Endodermal cell (in vitro differentiated cells): Measurements from ENCODE around the gene CIPC. TPM values are rescaled to one million over a fixed set of nuclear protein-coding genes. Genes with fewer than 3 reads are reported as not detected.

ENCODE experiments used
- DNase-seq: peaks from one replicate; pipeline ENCODE4 v3.0.0-alpha.2; 2017
- H3K27ac ChIP-seq: 2 replicates; pipeline ENCODE4 v1.5.1; 2013; ENCODE audit warnings: mild to moderate bottlenecking, low read depth, low read length, moderate library complexity
- H3K27me3 ChIP-seq: 2 replicates; pipeline ENCODE4 v1.6.1; 2013; ENCODE audit warnings: mild to moderate bottlenecking, low read length, moderate library complexity; ENCODE audit not compliant: insufficient read depth, control insufficient read depth, poor library complexity, severe bottlenecking
- H3K36me3 ChIP-seq: 2 replicates; pipeline ENCODE4 v1.7.0; 2013; ENCODE audit warnings: mild to moderate bottlenecking, low read length, moderate library complexity; ENCODE audit not compliant: control insufficient read depth, insufficient read depth
- H3K4me1 ChIP-seq: one replicate; pipeline ENCODE4 v1.7.0; 2013; ENCODE audit warnings: low read length; ENCODE audit not compliant: control insufficient read depth, insufficient read depth
- H3K4me3 ChIP-seq: 2 replicates; pipeline ENCODE4 v1.5.1; 2013; ENCODE audit warnings: mild to moderate bottlenecking, low read length, moderate library complexity
- H3K9ac ChIP-seq: 2 replicates; pipeline ENCODE4 v1.6.1; 2013; ENCODE audit warnings: mild to moderate bottlenecking, low read length, moderate library complexity; ENCODE audit not compliant: poor library complexity, severe bottlenecking; ENCODE audit errors: extremely low read depth
- H3K9me3 ChIP-seq: 2 replicates; pipeline ENCODE4 v1.6.1; 2013; ENCODE audit warnings: mild to moderate bottlenecking, low read length, moderate library complexity; ENCODE audit not compliant: control insufficient read depth
- H3K27ac Mint-ChIP-seq: 2 replicates; pipeline ENCODE4 v1.8.0; 2020; ENCODE audit warnings: mixed read lengths
- H3K27me3 Mint-ChIP-seq: 2 replicates; pipeline ENCODE4 v1.8.0; 2021; ENCODE audit warnings: mild to moderate bottlenecking, mixed read lengths; ENCODE audit not compliant: insufficient read depth
- H3K36me3 Mint-ChIP-seq: 2 replicates; pipeline ENCODE4 v1.8.0; 2020; ENCODE audit warnings: low read depth, mixed read lengths
- H3K4me1 Mint-ChIP-seq: 2 replicates; pipeline ENCODE4 v1.8.0; 2020; ENCODE audit warnings: mixed read lengths
- H3K4me3 Mint-ChIP-seq: 2 replicates; pipeline ENCODE4 v1.8.0; 2020; ENCODE audit warnings: mild to moderate bottlenecking, moderate library complexity, mixed read lengths
- H3K9me3 Mint-ChIP-seq: 2 replicates; pipeline ENCODE4 v1.8.0; 2020; ENCODE audit warnings: mild to moderate bottlenecking, mixed read lengths
- CTCF ChIP-seq: fragments of 200-600 bp; sonication (generic); conservative IDR thresholded peaks from 2 replicates; pipeline ENCODE4 v1.5.0; 2021; ENCODE audit warnings: antibody characterized with exemption, mild to moderate bottlenecking
- WGBS, 2 experiments: methylation state at CpG; one replicate each; pipeline versions ENCODE4 v1.1.5 to v1.1.7; 2013; ENCODE audit warnings: missing lambda C conversion rate in 2 of 2, mixed read lengths in 1 of 2; ENCODE audit not compliant: insufficient coverage in 1 of 2, insufficient read length in 1 of 2; 5-methylcytosine and 5-hydroxymethylcytosine counted together
- total RNA-seq, 2 donors: library from RNA; stranded (reverse); fragmentation: NEBNext Ultra II Directional in 1 of 2; extraction: Animal tissue kit (Norgen Biotek cat#: 25700) in 1 of 2; gene quantifications; 2 replicates in 1 of 2; 3 replicates in 1 of 2; pipeline ENCODE4 v1.2.1, GENCODE V29; 2021

CIPC gene
- total RNA-seq, 2 donors from 2014 or later: 16.2 to 22.5 TPM

GRCh38 chr14:77066578-77067172 is 31.4 kb upstream of the CIPC start:
- no peak overlapping the region for H3K4me3 Mint-ChIP-seq
- Histone ChIP-seq H3K9me3 (no peaks in the 10 kb centered on the region), H3K4me1 (no peaks in the 10 kb centered on the region), H3K4me3 (no peak overlapping the region), H3K27me3 (no peaks in the 10 kb centered on the region), H3K27ac (no peak overlapping the region), H3K9ac (no peak overlapping the region), H3K36me3 (no peaks in the 10 kb centered on the region)
- no peaks in the 10 kb centered on the region for H3K9me3 Mint-ChIP-seq
- WGBS, 2 experiments: 88 to 90% methylated on average over 10 of the region's 10 CpGs
- DNase-seq: no peak
- no peaks in the 10 kb centered on the region for H3K36me3 Mint-ChIP-seq
- no peak overlapping the region for H3K27ac Mint-ChIP-seq
- peaks cover 5% of the 10 kb centered on the region for H3K4me1 Mint-ChIP-seq
- TF ChIP-seq CTCF: no peak
- H3K27me3 Mint-ChIP-seq: no peaks in the 10 kb centered on the region

- 44 to 76% methylated on average over 7 to 11 of the region's 11 CpGs for WGBS, 2 experiments
- no peaks in the 10 kb centered on the region for H3K36me3 ChIP-seq
- TF ChIP-seq CTCF: peak; percentile 97
- H3K27me3 Mint-ChIP-seq: no peaks in the 10 kb centered on the region
- H3K4me1 Mint-ChIP-seq: peaks cover 12% of the 10 kb centered on the region
- no peak overlapping the region for H3K4me3 ChIP-seq
- H3K9ac ChIP-seq: no peak overlapping the region
- no peaks in the 10 kb centered on the region for H3K9me3 ChIP-seq
- H3K27ac Mint-ChIP-seq: no peak overlapping the region
- no peaks in the 10 kb centered on the region for H3K36me3 Mint-ChIP-seq
- no peaks in the 10 kb centered on the region for H3K4me1 ChIP-seq
- no peaks in the 10 kb centered on the region for H3K27me3 ChIP-seq
- DNase-seq: peak; percentile 93
- no peak overlapping the region for H3K27ac ChIP-seq
- H3K4me3 Mint-ChIP-seq: no peak overlapping the region
- H3K9me3 Mint-ChIP-seq: no peaks in the 10 kb centered on the region
Measured at GRCh38 chr14:77067632-77068516, 30.2 kb upstream of the CIPC start.

GRCh38 chr14:77068517-77069200 is 29.4 kb upstream of the CIPC start:
- Histone ChIP-seq H3K9ac (no peak overlapping the region), H3K4me1 (no peaks in the 10 kb centered on the region), H3K9me3 (no peaks in the 10 kb centered on the region), H3K27ac (no peak overlapping the region), H3K4me3 (no peak overlapping the region), H3K27me3 (no peaks in the 10 kb centered on the region), H3K36me3 (no peaks in the 10 kb centered on the region)
- DNase-seq: no peak
- Mint-ChIP-seq H3K4me3 (no peak overlapping the region), H3K4me1 (peaks cover 12% of the 10 kb centered on the region), H3K9me3 (no peaks in the 10 kb centered on the region), H3K27me3 (no peaks in the 10 kb centered on the region), H3K27ac (no peak overlapping the region), H3K36me3 (no peaks in the 10 kb centered on the region)
- no peak for TF ChIP-seq CTCF
- WGBS, 2 experiments: 71 to 86% methylated on average over 5 of the region's 5 CpGs
